ENCODE results near the gene BSPRY.

DNA sequence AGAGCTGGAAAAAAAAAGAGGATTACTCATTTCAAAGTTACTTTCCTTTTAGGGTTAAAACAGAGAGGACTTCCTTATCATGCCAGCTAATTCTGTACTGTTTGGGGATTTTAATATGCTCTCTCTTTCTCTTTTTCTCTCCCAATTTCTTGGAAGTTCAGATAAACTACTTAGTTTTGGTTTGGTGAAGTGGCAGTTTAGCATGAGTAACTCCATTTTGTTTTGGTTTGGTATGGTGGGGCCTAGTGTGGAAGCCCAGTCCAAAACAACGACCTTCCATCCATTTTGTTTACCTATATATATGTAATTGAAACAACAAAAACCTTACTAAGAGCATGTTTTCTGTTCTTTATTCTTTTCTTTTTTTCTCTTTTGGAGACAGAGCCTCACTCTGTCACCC, 3.7 kb upstream of the BSPRY start:
- TF ChIP-seq, protein P1, sequence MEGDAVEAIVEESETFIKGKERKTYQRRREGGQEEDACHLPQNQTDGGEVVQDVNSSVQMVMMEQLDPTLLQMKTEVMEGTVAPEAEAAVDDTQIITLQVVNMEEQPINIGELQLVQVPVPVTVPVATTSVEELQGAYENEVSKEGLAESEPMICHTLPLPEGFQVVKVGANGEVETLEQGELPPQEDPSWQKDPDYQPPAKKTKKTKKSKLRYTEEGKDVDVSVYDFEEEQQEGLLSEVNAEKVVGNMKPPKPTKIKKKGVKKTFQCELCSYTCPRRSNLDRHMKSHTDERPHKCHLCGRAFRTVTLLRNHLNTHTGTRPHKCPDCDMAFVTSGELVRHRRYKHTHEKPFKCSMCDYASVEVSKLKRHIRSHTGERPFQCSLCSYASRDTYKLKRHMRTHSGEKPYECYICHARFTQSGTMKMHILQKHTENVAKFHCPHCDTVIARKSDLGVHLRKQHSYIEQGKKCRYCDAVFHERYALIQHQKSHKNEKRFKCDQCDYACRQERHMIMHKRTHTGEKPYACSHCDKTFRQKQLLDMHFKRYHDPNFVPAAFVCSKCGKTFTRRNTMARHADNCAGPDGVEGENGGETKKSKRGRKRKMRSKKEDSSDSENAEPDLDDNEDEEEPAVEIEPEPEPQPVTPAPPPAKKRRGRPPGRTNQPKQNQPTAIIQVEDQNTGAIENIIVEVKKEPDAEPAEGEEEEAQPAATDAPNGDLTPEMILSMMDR (IDR thresholded peaks at IDR 0.05) = no peak
- TF ChIP-seq POLR2A (IDR thresholded peaks at IDR 0.05) = no peak

Measured in transverse colon (tissue), 3 donors.